Skeletal muscle tissue (tissue), 4 donors: ENCODE measurements around the gene TMX3. TPM values are rescaled to one million over a fixed set of nuclear protein-coding genes. Genes with fewer than 3 reads are reported as not detected.
A peak's percentile ranks its signal among the peaks of the same experiment; 100 is the strongest.

Experiments used
- H3K27ac ChIP-seq: one replicate; pipeline ENCODE4 v1.7.0; 2013; ENCODE audit warnings: mild to moderate bottlenecking, low read depth, low read length, inconsistent platforms
- H3K27me3 ChIP-seq, 3 donors: one replicate each; pipeline ENCODE4 v1.7.0; 2013; ENCODE audit warnings: low read length in 3 of 3; ENCODE audit not compliant: control insufficient read depth in 3 of 3, insufficient read depth in 3 of 3
- H3K36me3 ChIP-seq, 3 donors: one replicate each; pipeline ENCODE4 v1.7.0; 2013; ENCODE audit warnings: low read length in 3 of 3; ENCODE audit not compliant: control insufficient read depth in 3 of 3, insufficient read depth in 3 of 3
- H3K4me1 ChIP-seq, 3 donors: one replicate each; pipeline ENCODE4 v1.7.0; 2013; ENCODE audit warnings: low read length in 3 of 3, mild to moderate bottlenecking in 3 of 3; ENCODE audit not compliant: control insufficient read depth in 3 of 3, insufficient read depth in 3 of 3
- H3K4me3 ChIP-seq, 3 donors: one replicate each; pipeline ENCODE4 v1.7.0; 2013; ENCODE audit warnings: low read length in 3 of 3
- H3K9ac ChIP-seq, 3 donors: one replicate each; pipeline ENCODE4 v1.7.0; 2013; ENCODE audit warnings: low read length in 3 of 3, mild to moderate bottlenecking in 3 of 3, moderate library complexity in 2 of 3, low read depth in 1 of 3
- H3K9me3 ChIP-seq, 3 donors: one replicate each; pipeline ENCODE4 v1.7.0; 2013; ENCODE audit warnings: low read length in 3 of 3; ENCODE audit not compliant: control insufficient read depth in 3 of 3
- total RNA-seq: library from RNA; depleted of rRNA; stranded (reverse); fragments of >200 nt; gene quantifications from one replicate; pipeline ENCODE4 v1.2.3, GENCODE V29; 2014
- donor health status: Osteomylitis.

TMX3 gene
- total RNA-seq, result 39.1 TPM

GRCh38 chr18:68714712-68715496, at the start of gene TMX3:
TMX3 (minus strand) TSS chr18:68715108; CDS start chr18:68714981, 127 bp downstream.
- no peaks in the 10 kb centered on the region for H3K27me3 ChIP-seq
- H3K4me1 ChIP-seq, result peaks cover 11 to 19% (median 17%) of the 10 kb centered on the region in 3 donors
- H3K9me3 ChIP-seq, result no peaks in the 10 kb centered on the region
- peak within 1 kb of the TSS; percentile 78 to 98 (median 94) for H3K4me3 ChIP-seq
- peaks cover 8 to 29% (median 13%) of the 10 kb centered on the region in 3 donors for H3K36me3 ChIP-seq
- H3K27ac ChIP-seq, result peak within 1 kb of the TSS; percentile 72
- H3K9ac ChIP-seq, result peak within 1 kb of the TSS; percentile 83 to 89 (median 86)

DNA sequence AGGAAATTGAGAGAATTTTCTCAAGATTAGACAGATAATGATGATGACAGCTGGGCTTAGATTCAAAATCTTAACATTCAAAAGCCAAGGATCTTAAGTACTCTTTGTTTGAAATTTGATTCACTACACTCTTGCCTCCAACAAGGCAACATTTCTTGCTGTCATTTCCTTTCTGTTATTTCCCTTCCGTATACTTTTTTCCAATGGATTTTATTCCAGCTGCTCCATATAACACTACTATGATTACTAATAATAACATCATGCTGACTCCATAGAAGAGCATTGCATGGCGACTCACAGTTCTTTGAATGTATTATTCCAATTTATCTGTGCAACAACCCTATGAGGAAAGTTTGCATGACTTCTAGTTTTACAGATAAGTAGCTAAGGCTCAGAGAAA, 49.1 kb upstream of the TMX3 start:
- Histone ChIP-seq H3K36me3 (no peaks in the 10 kb centered on the region), H3K4me1 (no peaks in the 10 kb centered on the region), H3K4me3 (no peak overlapping the region), H3K9me3 (peaks cover 0 to 2% (median 0%) of the 10 kb centered on the region in 3 donors), H3K27me3 (no peaks in the 10 kb centered on the region), H3K9ac (no peak overlapping the region), H3K27ac (no peak overlapping the region)

DNA sequence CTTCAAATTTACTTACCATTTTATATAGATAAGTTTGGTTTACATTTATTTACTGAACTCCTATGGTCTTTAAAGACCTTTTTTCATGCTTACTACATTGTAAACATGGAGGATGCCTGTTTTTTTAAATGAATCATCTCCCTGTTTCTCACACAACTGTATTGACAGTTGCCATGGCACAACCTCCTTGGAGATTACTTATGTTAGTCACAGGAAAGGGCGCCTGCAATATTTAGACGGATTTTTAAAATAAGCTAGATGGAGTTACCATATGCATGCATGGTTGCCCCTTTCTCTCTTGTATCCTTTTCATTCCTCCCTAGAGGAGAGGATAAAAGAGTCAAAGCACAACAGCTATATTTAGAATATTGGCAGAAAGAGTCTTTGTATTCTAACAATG, 48.2 kb upstream of the TMX3 start:
- no peaks in the 10 kb centered on the region for H3K27me3 ChIP-seq
- H3K4me1 ChIP-seq, result no peaks in the 10 kb centered on the region
- no peaks in the 10 kb centered on the region for H3K36me3 ChIP-seq
- H3K27ac ChIP-seq, result no peak overlapping the region
- H3K4me3 ChIP-seq, result no peak overlapping the region
- H3K9ac ChIP-seq, result no peak overlapping the region
- peaks cover 0 to 2% (median 0%) of the 10 kb centered on the region in 3 donors for H3K9me3 ChIP-seq

GRCh38 chr18:68759308-68759707, 44.4 kb upstream of the TMX3 start:
- Histone ChIP-seq H3K27ac (no peak overlapping the region), H3K4me1 (no peaks in the 10 kb centered on the region), H3K36me3 (no peaks in the 10 kb centered on the region), H3K9me3 (peaks cover 0 to 2% (median 0%) of the 10 kb centered on the region in 3 donors), H3K9ac (no peak overlapping the region), H3K4me3 (no peak overlapping the region), H3K27me3 (no peaks in the 10 kb centered on the region)

DNA sequence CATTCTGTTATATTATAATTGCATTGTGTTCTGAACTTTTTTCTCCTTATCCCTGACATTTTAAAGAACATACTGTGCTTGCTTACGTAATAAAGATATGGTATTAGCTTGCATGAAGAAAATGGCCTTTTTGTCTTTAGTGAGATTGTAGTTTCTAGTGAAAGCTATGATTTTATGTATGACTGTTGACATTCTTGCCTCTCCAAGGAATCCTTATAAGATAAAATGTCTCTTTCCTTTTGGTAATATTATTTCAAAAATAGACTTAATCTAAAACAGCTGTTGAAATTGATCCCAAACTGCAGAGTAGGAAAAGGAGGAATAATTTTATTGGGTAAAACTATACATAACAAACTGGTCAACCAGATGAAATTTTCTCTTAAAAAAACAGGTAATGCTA, 42.2 kb upstream of the TMX3 start:
- Histone ChIP-seq H3K4me1 (no peaks in the 10 kb centered on the region), H3K36me3 (no peaks in the 10 kb centered on the region), H3K27me3 (no peaks in the 10 kb centered on the region), H3K9me3 (peaks cover 0 to 2% (median 0%) of the 10 kb centered on the region in 3 donors), H3K4me3 (no peak overlapping the region), H3K9ac (no peak overlapping the region), H3K27ac (no peak overlapping the region)

DNA sequence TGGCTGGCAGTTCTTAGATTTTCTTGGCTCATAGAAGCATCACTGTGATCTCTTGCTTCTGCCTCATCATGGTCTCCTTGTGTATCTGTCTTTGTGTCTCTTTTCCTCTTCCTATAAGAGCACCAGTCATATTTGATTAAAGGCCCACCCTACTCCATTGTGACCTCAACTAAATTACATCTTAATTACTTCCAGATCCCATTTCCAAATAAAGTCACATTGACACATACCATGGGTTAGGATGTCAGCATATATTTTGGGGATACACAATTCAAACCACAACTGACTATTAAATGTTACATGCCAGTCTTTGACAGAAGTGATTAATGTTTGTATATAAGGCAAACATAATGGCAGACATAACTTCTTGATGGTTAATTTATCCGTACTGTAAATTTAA, 27.3 kb upstream of the TMX3 start:
- Histone ChIP-seq H3K9me3 (no peaks in the 10 kb centered on the region), H3K4me1 (no peaks in the 10 kb centered on the region), H3K36me3 (no peaks in the 10 kb centered on the region), H3K27me3 (no peaks in the 10 kb centered on the region), H3K9ac (no peak overlapping the region), H3K4me3 (no peak overlapping the region), H3K27ac (no peak overlapping the region)

DNA sequence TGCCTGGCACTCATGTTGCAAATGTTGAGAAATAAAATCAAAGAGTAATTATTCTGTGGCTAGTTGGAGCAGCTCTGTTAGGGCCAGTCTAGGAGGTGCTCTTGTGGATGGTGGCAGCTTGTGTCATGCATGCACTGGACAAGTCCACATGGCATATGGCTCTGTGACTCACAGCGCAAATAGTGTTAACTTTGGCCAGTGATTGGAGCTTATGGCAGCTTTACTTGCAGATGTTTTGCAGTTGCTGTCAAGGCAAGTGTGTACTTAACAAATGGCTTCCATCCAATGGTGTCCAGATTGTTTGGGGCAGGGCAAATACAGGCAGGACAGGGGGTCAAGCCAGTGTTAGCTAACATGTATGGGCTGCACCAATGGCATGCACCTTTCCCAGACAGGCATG, 26.1 kb upstream of the TMX3 start:
- no peaks in the 10 kb centered on the region for H3K9me3 ChIP-seq
- H3K4me1 ChIP-seq, result no peaks in the 10 kb centered on the region
- no peaks in the 10 kb centered on the region for H3K27me3 ChIP-seq
- H3K9ac ChIP-seq, result no peak overlapping the region
- H3K36me3 ChIP-seq, result no peaks in the 10 kb centered on the region
- H3K27ac ChIP-seq, result no peak overlapping the region
- no peak overlapping the region for H3K4me3 ChIP-seq

- H3K4me3 ChIP-seq, result no peak overlapping the region
- no peaks in the 10 kb centered on the region for H3K4me1 ChIP-seq
- no peaks in the 10 kb centered on the region for H3K9me3 ChIP-seq
- H3K27me3 ChIP-seq, result no peaks in the 10 kb centered on the region
- no peak overlapping the region for H3K9ac ChIP-seq
- no peak overlapping the region for H3K27ac ChIP-seq
- H3K36me3 ChIP-seq, result no peaks in the 10 kb centered on the region
These were observed 24.6 kb upstream of the TMX3 start for GRCh38 chr18:68739462-68739861.

GRCh38 chr18:68738564-68738963, 23.7 kb upstream of the TMX3 start:
- Histone ChIP-seq H3K36me3 (no peaks in the 10 kb centered on the region), H3K9me3 (no peaks in the 10 kb centered on the region), H3K27me3 (no peaks in the 10 kb centered on the region), H3K27ac (no peak overlapping the region), H3K4me1 (no peaks in the 10 kb centered on the region), H3K4me3 (no peak overlapping the region), H3K9ac (no peak overlapping the region)

- no peak overlapping the region for H3K4me3 ChIP-seq
- H3K9ac ChIP-seq, result no peak overlapping the region
- no peaks in the 10 kb centered on the region for H3K36me3 ChIP-seq
- no peaks in the 10 kb centered on the region for H3K4me1 ChIP-seq
- no peak overlapping the region for H3K27ac ChIP-seq
- no peaks in the 10 kb centered on the region for H3K27me3 ChIP-seq
- H3K9me3 ChIP-seq, result no peaks in the 10 kb centered on the region
These were observed 20.8 kb upstream of the TMX3 start for GRCh38 chr18:68735483-68736343.
